Iris pigment epithelial cell (primary cell): ENCODE measurements around the gene PTGR3.

ENCODE experiments used
- DNase-seq: peaks from one replicate; pipeline ENCODE4 v3.0.0-alpha.2; 2011; ENCODE audit warnings: low read depth

The PTGR3 gene

GRCh38 chr18:75235896-75236295 lies 27.0 kb upstream of the PTGR3 start:
- no peak for DNase-seq

GRCh38 chr18:75234901-75235300 lies 26.0 kb upstream of the PTGR3 start:
- DNase-seq = no peak

GRCh38 chr18:75231053-75231406 lies 22.1 kb upstream of the PTGR3 start:
- DNase-seq = no peak

- no peak for DNase-seq
Measured at GRCh38 chr18:75230163-75231052, 21.5 kb upstream of the PTGR3 start.

GRCh38 chr18:75229437-75229836 lies 20.5 kb upstream of the PTGR3 start:
- DNase-seq = no peak

- no peak for DNase-seq
Measured at GRCh38 chr18:75228967-75229366, 20.0 kb upstream of the PTGR3 start.

- no peak for DNase-seq
Measured at GRCh38 chr18:75227535-75228296, 18.8 kb upstream of the PTGR3 start.

- no peak for DNase-seq
Measured at GRCh38 chr18:75226956-75227316, 18.0 kb upstream of the PTGR3 start.

- DNase-seq = no peak
Measured at GRCh38 chr18:75226286-75226955, 17.5 kb upstream of the PTGR3 start.

GRCh38 chr18:75223687-75224347 lies 14.9 kb upstream of the PTGR3 start:
- DNase-seq = no peak

GRCh38 chr18:75222407-75222806 lies 13.5 kb upstream of the PTGR3 start:
- DNase-seq = no peak

GRCh38 chr18:75221897-75222296 lies 13.0 kb upstream of the PTGR3 start:
- no peak for DNase-seq

GRCh38 chr18:75221397-75221796 lies 12.5 kb upstream of the PTGR3 start:
- DNase-seq = no peak

GRCh38 chr18:75220551-75221355 lies 11.8 kb upstream of the PTGR3 start:
- no peak for DNase-seq

GRCh38 chr18:75219745-75220375 lies 10.9 kb upstream of the PTGR3 start:
- no peak for DNase-seq

- DNase-seq = no peak
Measured at GRCh38 chr18:75218065-75218923, 9.4 kb upstream of the PTGR3 start.

GRCh38 chr18:75216911-75217689 lies 8.2 kb upstream of the PTGR3 start:
- no peak for DNase-seq

GRCh38 chr18:75216212-75216910 lies 7.4 kb upstream of the PTGR3 start:
- no peak for DNase-seq

- no peak for DNase-seq
Measured at GRCh38 chr18:75215663-75216062, 6.7 kb upstream of the PTGR3 start.
